BLaER1 (cell line): ENCODE data around the gene TXK.

ENCODE experiments used
- H3K27ac ChIP-seq: shearing (Covaris generic); formaldehyde crosslinking; 2 replicates; pipeline ENCODE4 v1.8.1; 2022
- H3K27me3 ChIP-seq: shearing (Covaris generic); formaldehyde crosslinking; 2 replicates; pipeline ENCODE4 v1.8.1; 2022
- H3K36me3 ChIP-seq: shearing (Covaris generic); formaldehyde crosslinking; 2 replicates; pipeline ENCODE4 v1.8.1; 2022
- H3K4me1 ChIP-seq: shearing (Covaris generic); formaldehyde crosslinking; 2 replicates; pipeline ENCODE4 v1.8.1; 2022
- H3K4me2 ChIP-seq: shearing (Covaris generic); formaldehyde crosslinking; 2 replicates; pipeline ENCODE4 v1.8.1; 2022
- H3K4me3 ChIP-seq: shearing (Covaris generic); formaldehyde crosslinking; 2 replicates; pipeline ENCODE4 v1.8.1; 2022
- H3K9ac ChIP-seq: shearing (Covaris generic); formaldehyde crosslinking; 2 replicates; pipeline ENCODE4 v1.8.1; 2022
- H3K9me3 ChIP-seq: shearing (Covaris generic); formaldehyde crosslinking; 2 replicates; pipeline ENCODE4 v1.8.1; 2022
- H4K20me1 ChIP-seq: shearing (Covaris generic); formaldehyde crosslinking; 2 replicates; pipeline ENCODE4 v1.8.1; 2022
- Cebpa-rat ChIP-seq: shearing (Covaris generic); IDR thresholded peaks from 2 replicates; pipeline ENCODE4 v1.8.1; 2022

TXK gene

GRCh38 chr4:48109413-48110263 is 24.4 kb downstream of the TXK start:
- H3K9me3 ChIP-seq, result no peaks in the 10 kb centered on the region
- no peaks in the 10 kb centered on the region for H4K20me1 ChIP-seq
- no peak for TF ChIP-seq Cebpa-rat
- H3K27me3 ChIP-seq, result no peaks in the 10 kb centered on the region
- no peak overlapping the region for H3K4me2 ChIP-seq
- H3K4me1 ChIP-seq, result no peaks in the 10 kb centered on the region
- H3K4me3 ChIP-seq, result no peak overlapping the region
- H3K36me3 ChIP-seq, result no peaks in the 10 kb centered on the region
- H3K9ac ChIP-seq, result no peak overlapping the region
- no peak overlapping the region for H3K27ac ChIP-seq

- Histone ChIP-seq H3K4me3 (no peak overlapping the region), H3K27me3 (no peaks in the 10 kb centered on the region), H3K36me3 (peaks cover 4% of the 10 kb centered on the region; the same call in 1 of the 2 replicates), H4K20me1 (no peaks in the 10 kb centered on the region), H3K9me3 (no peaks in the 10 kb centered on the region), H3K4me1 (no peaks in the 10 kb centered on the region), H3K4me2 (no peak overlapping the region), H3K27ac (no peak overlapping the region), H3K9ac (no peak overlapping the region)
- no peak for TF ChIP-seq Cebpa-rat
Measured at GRCh38 chr4:48108309-48109073, 25.6 kb downstream of the TXK start.

- Histone ChIP-seq H4K20me1 (no peaks in the 10 kb centered on the region), H3K4me2 (no peak overlapping the region), H3K36me3 (peaks cover 11% of the 10 kb centered on the region), H3K9me3 (no peaks in the 10 kb centered on the region), H3K27me3 (no peaks in the 10 kb centered on the region), H3K4me1 (no peaks in the 10 kb centered on the region), H3K4me3 (no peak overlapping the region), H3K9ac (no peak overlapping the region), H3K27ac (no peak overlapping the region)
- TF ChIP-seq Cebpa-rat, result no peak
Measured at GRCh38 chr4:48105230-48105629, 28.8 kb downstream of the TXK start.

- H3K27ac ChIP-seq, result no peak overlapping the region
- no peak for TF ChIP-seq Cebpa-rat
- H3K27me3 ChIP-seq, result no peaks in the 10 kb centered on the region
- no peaks in the 10 kb centered on the region for H3K9me3 ChIP-seq
- H3K4me3 ChIP-seq, result no peak overlapping the region
- H3K4me2 ChIP-seq, result no peak overlapping the region
- H4K20me1 ChIP-seq, result no peaks in the 10 kb centered on the region
- no peak overlapping the region for H3K9ac ChIP-seq
- no peaks in the 10 kb centered on the region for H3K4me1 ChIP-seq
- H3K36me3 ChIP-seq, result peaks cover 11% of the 10 kb centered on the region
Measured at GRCh38 chr4:48103483-48104139, 30.4 kb downstream of the TXK start.

GRCh38 chr4:48102303-48102702 is 31.7 kb downstream of the TXK start:
- Histone ChIP-seq H4K20me1 (no peaks in the 10 kb centered on the region), H3K36me3 (peaks cover 11% of the 10 kb centered on the region), H3K9me3 (no peaks in the 10 kb centered on the region; the same call in 1 of the 2 replicates), H3K27ac (no peak overlapping the region), H3K4me1 (no peaks in the 10 kb centered on the region), H3K27me3 (no peaks in the 10 kb centered on the region), H3K4me3 (no peak overlapping the region), H3K9ac (no peak overlapping the region), H3K4me2 (no peak overlapping the region)
- no peak for TF ChIP-seq Cebpa-rat

GRCh38 chr4:48100256-48100655 is 33.8 kb downstream of the TXK start:
- H4K20me1 ChIP-seq, result no peaks in the 10 kb centered on the region
- H3K36me3 ChIP-seq, result peaks cover 11% of the 10 kb centered on the region
- no peaks in the 10 kb centered on the region for H3K4me1 ChIP-seq
- H3K27ac ChIP-seq, result no peak overlapping the region
- no peak for TF ChIP-seq Cebpa-rat
- H3K9ac ChIP-seq, result no peak overlapping the region
- no peak overlapping the region for H3K4me3 ChIP-seq
- H3K4me2 ChIP-seq, result no peak overlapping the region
- H3K9me3 ChIP-seq, result no peaks in the 10 kb centered on the region; the same call in 1 of the 2 replicates
- H3K27me3 ChIP-seq, result no peaks in the 10 kb centered on the region

GRCh38 chr4:48095441-48095840 is 38.6 kb downstream of the TXK start:
- Histone ChIP-seq H3K27ac (no peak overlapping the region), H4K20me1 (no peaks in the 10 kb centered on the region), H3K4me1 (no peaks in the 10 kb centered on the region), H3K4me3 (no peak overlapping the region), H3K9ac (no peak overlapping the region), H3K36me3 (peaks cover 6% of the 10 kb centered on the region), H3K9me3 (no peaks in the 10 kb centered on the region; the same call in 1 of the 2 replicates), H3K27me3 (no peaks in the 10 kb centered on the region), H3K4me2 (no peak overlapping the region)
- no peak for TF ChIP-seq Cebpa-rat

GRCh38 chr4:48093991-48094416 is 40.0 kb downstream of the TXK start:
- Histone ChIP-seq H3K27ac (no peak overlapping the region), H3K9ac (no peak overlapping the region), H4K20me1 (no peaks in the 10 kb centered on the region), H3K4me3 (no peak overlapping the region), H3K4me1 (no peaks in the 10 kb centered on the region), H3K4me2 (no peak overlapping the region), H3K9me3 (no peaks in the 10 kb centered on the region; the same call in 1 of the 2 replicates), H3K36me3 (peaks cover 6% of the 10 kb centered on the region), H3K27me3 (no peaks in the 10 kb centered on the region)
- no peak for TF ChIP-seq Cebpa-rat

GRCh38 chr4:48090621-48091020 is 43.4 kb downstream of the TXK start:
- Histone ChIP-seq H3K4me1 (no peaks in the 10 kb centered on the region), H3K4me2 (no peak overlapping the region), H3K4me3 (no peak overlapping the region), H3K27me3 (no peaks in the 10 kb centered on the region), H3K36me3 (peaks cover 14% of the 10 kb centered on the region), H3K27ac (no peak overlapping the region), H3K9ac (no peak overlapping the region), H3K9me3 (no peaks in the 10 kb centered on the region), H4K20me1 (no peaks in the 10 kb centered on the region)
- TF ChIP-seq Cebpa-rat, result no peak
